Ascending aorta (tissue), 2 donors: ENCODE results near the gene ARHGEF25. TPM values are rescaled to one million over a fixed set of nuclear protein-coding genes. Genes with fewer than 3 reads are reported as not detected.

Experiments
- DNase-seq, 2 donors: peaks; one replicate each; pipeline ENCODE4 v3.0.0-alpha.2; 2019; ENCODE audit warnings: low spot score in 2 of 2
- H3K27ac ChIP-seq, 2 donors: fragments of 200-600 bp; sonication (generic); one replicate each; pipeline ENCODE4 v1.5.1; 2016 to 2017; ENCODE audit warnings: mild to moderate bottlenecking in 1 of 2
- H3K27me3 ChIP-seq: fragments of 200-600 bp; sonication (generic); one replicate; pipeline ENCODE4 v1.5.1; 2017
- H3K36me3 ChIP-seq, 2 donors: fragments of 200-600 bp; sonication (generic); one replicate each; pipeline ENCODE4 v1.5.1; 2016
- H3K4me1 ChIP-seq, 2 donors: fragments of 200-600 bp; sonication (generic); one replicate each; pipeline ENCODE4 v1.5.1; 2016 to 2017; ENCODE audit warnings: mild to moderate bottlenecking in 1 of 2
- H3K4me3 ChIP-seq, 2 donors: fragments of 200-600 bp; sonication (generic); one replicate each; pipeline ENCODE4 v1.5.1; 2016 to 2017; ENCODE audit warnings: mild to moderate bottlenecking in 1 of 2
- H3K9me3 ChIP-seq, 2 donors: fragments of 200-600 bp; sonication (generic); one replicate each; pipeline ENCODE4 v1.5.1; 2016
- intact Hi-C: fragments of 100-400 bp; cut with DNase I; formaldehyde crosslinking; loops from one replicate; pipeline ENCODE4 v1.15.1; 2023
- total RNA-seq: library from RNA; depleted of rRNA; stranded (reverse); fragments of >200 nt; gene quantifications from one replicate; pipeline ENCODE4 v1.1.0, GENCODE V29; 2016
- TF ChIP-seq, protein P1 (sequence below), 3 experiments: fragments of 200-600 bp in 2 of 3; fragments of 450-650 bp in 1 of 3; sonication (generic) in 2 of 3; IDR thresholded peaks; one replicate each; pipeline ENCODE4 v1.5.1; 2016 to 2019; ENCODE audit warnings: antibody characterized with exemption in 3 of 3, mild to moderate bottlenecking in 1 of 3, moderate library complexity in 1 of 3

The ARHGEF25 gene
- total RNA-seq, 1 donor from 2014 or later: 47.8 TPM

DNA sequence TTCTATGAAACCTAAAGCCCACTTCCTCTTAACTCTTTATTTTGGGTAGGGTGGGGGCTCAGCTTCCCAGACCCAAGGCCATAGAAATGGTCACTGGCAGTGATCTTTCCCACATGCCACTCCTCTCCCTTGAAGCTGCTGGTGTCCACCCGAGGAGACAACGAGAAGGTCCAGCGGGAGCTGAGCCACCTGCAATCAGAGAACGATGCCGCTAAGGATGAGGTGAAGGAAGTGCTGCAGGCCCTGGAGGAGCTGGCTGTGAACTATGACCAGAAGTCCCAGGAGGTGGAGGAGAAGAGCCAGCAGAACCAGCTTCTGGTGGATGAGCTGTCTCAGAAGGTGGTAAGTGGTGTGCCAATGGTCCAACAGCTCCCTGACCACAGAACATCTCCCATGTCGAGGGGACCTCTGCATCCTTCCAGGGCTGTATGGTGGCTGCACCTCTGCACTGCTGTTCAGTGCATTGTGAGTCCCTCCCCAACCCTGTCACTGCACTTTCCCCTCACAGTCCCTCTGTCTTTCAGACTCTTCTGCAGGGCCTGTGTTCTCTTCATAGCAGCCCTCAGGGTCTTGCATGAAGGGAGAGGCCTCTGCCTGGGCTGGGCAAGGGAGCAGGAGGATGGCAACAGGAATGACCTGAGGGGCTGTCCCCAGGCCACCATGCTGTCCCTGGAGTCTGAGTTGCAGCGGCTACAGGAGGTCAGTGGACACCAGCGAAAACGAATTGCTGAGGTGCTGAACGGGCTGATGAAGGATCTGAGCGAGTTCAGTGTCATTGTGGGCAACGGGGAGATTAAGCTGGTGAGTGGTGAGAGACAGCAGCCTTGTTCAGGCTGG lies 39.1 kb upstream of the ARHGEF25 start:
- H3K4me3 ChIP-seq: no peak overlapping the region
- intact Hi-C loops: no loop called here
- no peak overlapping the region for H3K27ac ChIP-seq
- H3K27me3 ChIP-seq: no peaks in the 10 kb centered on the region
- no peaks in the 10 kb centered on the region for H3K9me3 ChIP-seq
- H3K4me1 ChIP-seq: no peaks in the 10 kb centered on the region
- peaks cover 20 to 40% of the 10 kb centered on the region in 2 donors for H3K36me3 ChIP-seq
- DNase-seq: no peak
- TF ChIP-seq, protein P1, sequence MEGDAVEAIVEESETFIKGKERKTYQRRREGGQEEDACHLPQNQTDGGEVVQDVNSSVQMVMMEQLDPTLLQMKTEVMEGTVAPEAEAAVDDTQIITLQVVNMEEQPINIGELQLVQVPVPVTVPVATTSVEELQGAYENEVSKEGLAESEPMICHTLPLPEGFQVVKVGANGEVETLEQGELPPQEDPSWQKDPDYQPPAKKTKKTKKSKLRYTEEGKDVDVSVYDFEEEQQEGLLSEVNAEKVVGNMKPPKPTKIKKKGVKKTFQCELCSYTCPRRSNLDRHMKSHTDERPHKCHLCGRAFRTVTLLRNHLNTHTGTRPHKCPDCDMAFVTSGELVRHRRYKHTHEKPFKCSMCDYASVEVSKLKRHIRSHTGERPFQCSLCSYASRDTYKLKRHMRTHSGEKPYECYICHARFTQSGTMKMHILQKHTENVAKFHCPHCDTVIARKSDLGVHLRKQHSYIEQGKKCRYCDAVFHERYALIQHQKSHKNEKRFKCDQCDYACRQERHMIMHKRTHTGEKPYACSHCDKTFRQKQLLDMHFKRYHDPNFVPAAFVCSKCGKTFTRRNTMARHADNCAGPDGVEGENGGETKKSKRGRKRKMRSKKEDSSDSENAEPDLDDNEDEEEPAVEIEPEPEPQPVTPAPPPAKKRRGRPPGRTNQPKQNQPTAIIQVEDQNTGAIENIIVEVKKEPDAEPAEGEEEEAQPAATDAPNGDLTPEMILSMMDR (IDR thresholded peaks at IDR 0.05): no peak

DNA sequence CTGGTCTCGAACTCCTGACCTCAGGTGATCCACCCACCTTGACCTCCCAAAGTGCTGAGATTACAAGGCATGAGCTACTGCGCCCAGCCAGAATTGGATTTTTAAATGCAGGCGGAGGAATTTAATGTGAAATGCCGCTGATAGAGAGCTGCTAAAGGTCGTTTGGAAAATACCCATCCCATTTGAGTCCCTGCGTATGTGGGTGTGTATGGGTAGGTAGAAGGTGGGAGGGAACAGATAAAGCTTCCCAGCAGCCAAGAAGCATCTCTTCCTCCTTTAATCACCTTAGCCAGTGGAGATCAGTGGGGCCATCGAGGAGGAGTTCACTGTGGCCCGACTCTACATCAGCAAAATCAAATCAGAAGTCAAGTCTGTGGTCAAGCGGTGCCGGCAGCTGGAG lies 36.4 kb upstream of the ARHGEF25 start:
- TF ChIP-seq, protein P1 (IDR thresholded peaks at IDR 0.05): no peak
- Histone ChIP-seq H3K27ac (no peak overlapping the region), H3K4me1 (no peaks in the 10 kb centered on the region), H3K27me3 (no peaks in the 10 kb centered on the region), H3K4me3 (no peak overlapping the region), H3K36me3 (peaks cover 20 to 35% of the 10 kb centered on the region in 2 donors), H3K9me3 (no peaks in the 10 kb centered on the region)
- intact Hi-C loops: no loop called here
- DNase-seq: no peak

DNA sequence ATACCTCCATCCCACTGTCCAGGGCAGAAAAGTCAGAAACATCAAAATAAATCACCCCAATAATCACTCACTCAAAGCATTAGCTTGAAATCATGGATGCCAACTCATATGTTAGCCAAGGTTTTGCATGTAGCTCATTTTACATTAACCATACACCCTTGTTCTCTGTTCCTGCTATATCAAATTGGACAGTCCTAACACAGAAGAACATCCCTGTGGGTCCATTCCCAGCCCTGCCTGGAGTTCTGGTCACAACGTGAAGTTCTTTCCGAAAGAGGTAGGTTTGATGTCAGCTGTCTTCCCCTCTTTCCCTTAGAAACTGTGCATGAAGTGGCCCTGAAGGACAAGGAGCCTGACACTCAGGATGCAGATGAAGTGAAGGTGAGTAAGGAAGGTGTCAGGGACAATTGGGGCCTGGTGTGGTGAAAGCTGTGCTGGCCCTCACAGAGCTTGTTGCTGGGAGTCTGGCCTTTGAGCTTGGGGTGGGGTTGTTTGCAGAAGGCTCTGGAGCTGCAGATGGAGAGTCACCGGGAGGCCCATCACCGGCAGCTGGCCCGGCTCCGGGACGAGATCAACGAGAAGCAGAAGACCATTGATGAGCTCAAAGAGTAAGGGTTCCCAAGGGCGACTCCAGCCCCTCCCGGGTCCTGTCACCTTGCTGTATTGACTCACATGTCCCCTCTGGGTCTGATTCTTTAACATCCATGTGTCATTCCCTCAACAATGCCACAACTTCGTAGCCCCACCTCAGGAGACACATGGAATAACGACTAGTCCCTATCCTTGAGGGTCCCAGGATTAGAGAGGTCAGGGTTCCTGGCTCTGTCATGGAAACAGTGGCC lies 35.2 kb upstream of the ARHGEF25 start:
- H3K27me3 ChIP-seq: no peaks in the 10 kb centered on the region
- peaks cover 20 to 26% of the 10 kb centered on the region in 2 donors for H3K36me3 ChIP-seq
- no peak for DNase-seq
- no peak overlapping the region for H3K4me3 ChIP-seq
- no peaks in the 10 kb centered on the region for H3K9me3 ChIP-seq
- no peaks in the 10 kb centered on the region for H3K4me1 ChIP-seq
- TF ChIP-seq, protein P1 (IDR thresholded peaks at IDR 0.05): no peak
- H3K27ac ChIP-seq: no peak overlapping the region
- intact Hi-C loops: no loop called here

DNA sequence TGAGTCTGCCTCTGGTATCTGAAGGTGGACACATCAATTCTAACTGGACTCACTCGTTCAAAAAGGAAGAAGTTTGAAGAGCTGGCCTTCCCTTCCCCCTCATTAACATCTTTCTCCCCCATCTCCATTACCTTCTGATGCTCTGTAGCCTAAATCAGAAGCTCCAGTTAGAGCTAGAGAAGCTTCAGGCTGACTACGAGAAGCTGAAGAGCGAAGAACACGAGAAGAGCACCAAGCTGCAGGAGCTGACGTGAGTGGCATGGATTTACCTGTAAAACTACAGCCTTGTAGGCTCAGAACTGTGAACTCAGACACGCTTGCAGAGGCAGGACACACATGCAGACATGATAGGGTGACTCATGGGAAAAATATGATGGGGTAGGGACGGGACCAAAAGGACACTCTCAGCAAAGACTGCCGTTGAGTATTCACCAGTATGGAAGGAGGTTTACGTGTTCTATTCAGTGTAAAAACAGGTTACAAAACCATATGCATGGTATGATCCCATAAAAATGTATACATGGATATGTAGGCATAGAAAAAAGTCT lies 34.5 kb upstream of the ARHGEF25 start:
- H3K27me3 ChIP-seq: no peaks in the 10 kb centered on the region
- DNase-seq: no peak
- intact Hi-C loops: no loop called here
- peaks cover 20 to 23% of the 10 kb centered on the region in 2 donors for H3K36me3 ChIP-seq
- H3K9me3 ChIP-seq: no peaks in the 10 kb centered on the region
- no peaks in the 10 kb centered on the region for H3K4me1 ChIP-seq
- H3K27ac ChIP-seq: no peak overlapping the region
- TF ChIP-seq, protein P1 (IDR thresholded peaks at IDR 0.05): no peak
- H3K4me3 ChIP-seq: no peak overlapping the region

DNA sequence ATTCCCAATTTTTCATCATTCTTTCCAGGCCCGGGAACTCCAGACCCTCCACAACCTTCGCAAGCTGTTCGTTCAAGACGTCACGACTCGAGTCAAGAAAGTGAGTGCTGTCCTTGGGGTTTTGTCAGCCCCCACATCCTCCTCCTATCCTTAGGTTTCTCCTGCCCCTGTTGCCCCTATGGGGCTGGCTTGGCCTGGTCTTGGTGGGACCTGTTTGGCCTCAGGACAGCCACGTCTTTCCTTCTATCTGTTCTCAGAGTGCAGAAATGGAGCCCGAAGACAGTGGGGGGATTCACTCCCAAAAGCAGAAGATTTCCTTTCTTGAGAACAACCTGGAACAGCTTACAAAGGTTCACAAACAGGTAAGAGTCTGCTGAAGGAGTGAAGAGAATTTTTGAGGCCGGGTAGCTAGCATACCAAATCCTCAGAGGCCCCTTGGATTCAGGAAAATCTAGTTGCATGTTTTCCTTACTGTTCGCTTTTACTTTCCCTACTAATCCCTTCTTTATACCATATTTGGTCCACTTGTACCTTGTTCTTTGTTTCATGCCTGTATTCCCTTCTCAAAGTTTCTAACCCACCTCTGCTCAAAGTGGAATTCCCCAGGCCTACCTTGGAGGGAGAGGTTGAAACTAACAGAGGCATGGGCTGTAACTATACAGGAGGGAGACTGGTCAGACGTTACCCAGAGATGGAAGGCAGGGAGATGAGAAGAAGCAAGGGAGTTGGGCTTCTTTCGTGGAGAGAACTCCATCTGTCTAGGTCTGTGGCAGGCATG lies 33.1 kb upstream of the ARHGEF25 start:
- TF ChIP-seq, protein P1 (IDR thresholded peaks at IDR 0.05): no peak
- Histone ChIP-seq H3K4me3 (no peak overlapping the region), H3K27ac (no peak overlapping the region), H3K27me3 (no peaks in the 10 kb centered on the region), H3K4me1 (no peaks in the 10 kb centered on the region), H3K36me3 (peaks cover 11 to 15% of the 10 kb centered on the region in 2 donors), H3K9me3 (no peaks in the 10 kb centered on the region)
- intact Hi-C loops: no loop called here
- DNase-seq: no peak
